OCI-LY3 (cell line): ENCODE measurements around the gene SMC3.

Experiments used
- EZH2phosphoT487 ChIP-seq: fragments of 200-600 bp; shearing (Covaris generic); IDR thresholded peaks from 2 replicates; pipeline ENCODE4 v1.6.1; 2018; ENCODE audit warnings: antibody characterized with exemption, mixed run types, low read depth
- TF ChIP-seq, protein P1 (sequence below): fragments of 200-600, 300-600 bp; sonication (generic); IDR thresholded peaks from 2 replicates; pipeline ENCODE4 v1.5.1; 2014; ENCODE audit warnings: antibody characterized with exemption, low read length, low read depth

GRCh38 chr10:110539091-110539490 lies 28.4 kb upstream of the SMC3 start:
- TF ChIP-seq, protein P1, sequence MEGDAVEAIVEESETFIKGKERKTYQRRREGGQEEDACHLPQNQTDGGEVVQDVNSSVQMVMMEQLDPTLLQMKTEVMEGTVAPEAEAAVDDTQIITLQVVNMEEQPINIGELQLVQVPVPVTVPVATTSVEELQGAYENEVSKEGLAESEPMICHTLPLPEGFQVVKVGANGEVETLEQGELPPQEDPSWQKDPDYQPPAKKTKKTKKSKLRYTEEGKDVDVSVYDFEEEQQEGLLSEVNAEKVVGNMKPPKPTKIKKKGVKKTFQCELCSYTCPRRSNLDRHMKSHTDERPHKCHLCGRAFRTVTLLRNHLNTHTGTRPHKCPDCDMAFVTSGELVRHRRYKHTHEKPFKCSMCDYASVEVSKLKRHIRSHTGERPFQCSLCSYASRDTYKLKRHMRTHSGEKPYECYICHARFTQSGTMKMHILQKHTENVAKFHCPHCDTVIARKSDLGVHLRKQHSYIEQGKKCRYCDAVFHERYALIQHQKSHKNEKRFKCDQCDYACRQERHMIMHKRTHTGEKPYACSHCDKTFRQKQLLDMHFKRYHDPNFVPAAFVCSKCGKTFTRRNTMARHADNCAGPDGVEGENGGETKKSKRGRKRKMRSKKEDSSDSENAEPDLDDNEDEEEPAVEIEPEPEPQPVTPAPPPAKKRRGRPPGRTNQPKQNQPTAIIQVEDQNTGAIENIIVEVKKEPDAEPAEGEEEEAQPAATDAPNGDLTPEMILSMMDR: no peak
- no peak for TF ChIP-seq EZH2phosphoT487
